Left renal pelvis (tissue), 4 donors: ENCODE results near the gene GNB3. TPM values are rescaled to one million over a fixed set of nuclear protein-coding genes. Genes with fewer than 3 reads are reported as not detected.
"Not testable (repeated sequence)": the region's sequence is repeated elsewhere in the genome, so short reads cannot be mapped to it uniquely, and the experiment has no call there.

Source experiments
- DNase-seq, 4 donors: peaks; one replicate each; pipeline ENCODE4 v3.0.0-alpha.2; 2013; ENCODE audit warnings: low read depth in 4 of 4, low spot score in 3 of 4
- polyA plus RNA-seq, 4 donors: library from polyadenylated mRNA; unstranded; fragments of 120-200 nt; gene quantifications; one replicate each; pipeline ENCODE4 v1.2.1, GENCODE V29; 2013; ENCODE audit not compliant: insufficient read length in 4 of 4

GNB3 gene
- polyA plus RNA-seq, 4 donors: 4.4 to 14.0 (median 6.8) TPM

- DNase-seq: no peak
These were observed 14.6 kb downstream of the GNB3 start for GRCh38 chr12:6855322-6855721.

- DNase-seq: no peak
These were observed 18.1 kb downstream of the GNB3 start for GRCh38 chr12:6858799-6859198.

GRCh38 chr12:6860116-6860515 lies 19.4 kb downstream of the GNB3 start:
- no peak for DNase-seq

- DNase-seq: no peak
These were observed 20.2 kb downstream of the GNB3 start for GRCh38 chr12:6860942-6861341.

GRCh38 chr12:6861391-6861790 lies 20.7 kb downstream of the GNB3 start:
- DNase-seq: no peak

GRCh38 chr12:6863033-6863432 lies 22.3 kb downstream of the GNB3 start:
- DNase-seq: no peak

GRCh38 chr12:6863586-6864321 lies 23.0 kb downstream of the GNB3 start:
- DNase-seq: no peak

- not testable (repeated sequence) for DNase-seq
These were observed 24.6 kb downstream of the GNB3 start for GRCh38 chr12:6865307-6865706.

- no peak for DNase-seq
These were observed 25.6 kb downstream of the GNB3 start for GRCh38 chr12:6866163-6866919.

GRCh38 chr12:6866920-6867412 lies 26.2 kb downstream of the GNB3 start:
- no peak for DNase-seq

- DNase-seq: no peak
These were observed 26.9 kb downstream of the GNB3 start, which contains the start of gene TPI1 for GRCh38 chr12:6867413-6868210. Gene TPI1 (plus strand): TSS chr12:6867531. CDS start chr12:6867567, 36 bp downstream.

- DNase-seq: no peak
These were observed 27.7 kb downstream of the GNB3 start for GRCh38 chr12:6868211-6869048.

- DNase-seq: peak in 2 of 4 donors; percentile 67 to 76
These were observed 28.6 kb downstream of the GNB3 start for GRCh38 chr12:6869049-6870021.

- not testable (repeated sequence) for DNase-seq
These were observed 29.6 kb downstream of the GNB3 start for GRCh38 chr12:6870304-6870703.

- DNase-seq: no peak
These were observed 30.6 kb downstream of the GNB3 start for GRCh38 chr12:6871052-6871957.

- DNase-seq: peak in 2 of 4 donors; percentile 70 to 72
These were observed 31.6 kb downstream of the GNB3 start for GRCh38 chr12:6872073-6873048.
